ENCODE results near the gene NINJ2.

GRCh38 chr12:561908-562593, 101.2 kb downstream of the NINJ2 start:
- peak in 1 of 2 donors; percentile 25 for TF ChIP-seq POLR2A (IDR thresholded peaks at IDR 0.05)
- no peak for TF ChIP-seq CTCF (IDR thresholded peaks at IDR 0.05)
- no peak for TF ChIP-seq POLR2AphosphoS5 (IDR thresholded peaks at IDR 0.05)
